Putamen (tissue), 1 donor: Measurements from ENCODE around the gene MYO6.

Experiments
- DNase-seq: peaks from one replicate; pipeline ENCODE4 v3.0.0-alpha.2; 2016; ENCODE audit warnings: low spot score

Gene MYO6

DNA sequence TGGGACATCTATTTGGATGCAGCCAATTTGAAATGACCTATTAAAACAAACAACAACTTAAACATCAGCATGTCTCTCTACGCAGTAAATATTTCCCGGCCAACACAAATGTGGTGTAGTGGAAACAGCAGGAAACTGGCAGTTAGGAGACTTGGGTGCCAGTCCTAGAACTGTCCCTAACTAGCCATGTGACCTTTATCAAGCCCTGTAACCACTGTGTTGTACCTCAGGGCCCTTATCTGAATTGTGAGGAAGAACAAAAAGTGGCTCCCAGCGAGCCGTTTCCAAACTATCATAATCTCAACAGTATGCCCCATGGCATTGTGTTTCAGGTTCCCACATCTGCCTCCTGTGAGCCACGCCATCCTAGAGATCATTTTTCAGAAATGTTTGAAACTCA lies 198.9 kb downstream of the MYO6 start:
- no peak for DNase-seq

DNA sequence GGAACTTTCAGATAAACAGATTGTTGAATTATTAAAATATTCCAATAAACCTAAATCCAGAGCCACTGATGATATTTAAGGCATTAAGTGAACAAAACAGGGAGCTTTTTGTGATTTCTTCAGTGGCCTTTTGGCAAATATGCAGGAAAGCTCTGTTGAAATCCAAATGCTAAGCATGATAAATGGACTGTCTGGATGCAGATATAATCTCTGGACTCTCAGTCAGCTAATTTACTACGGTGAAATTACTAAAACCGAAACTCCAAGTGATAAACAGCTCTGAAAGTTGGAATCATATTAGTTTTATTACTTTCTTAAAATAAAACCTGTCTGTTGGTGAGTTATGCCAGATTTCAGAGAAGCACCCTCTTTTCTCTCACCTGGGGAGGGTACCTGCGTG lies 203.1 kb downstream of the MYO6 start:
- no peak for DNase-seq

DNA sequence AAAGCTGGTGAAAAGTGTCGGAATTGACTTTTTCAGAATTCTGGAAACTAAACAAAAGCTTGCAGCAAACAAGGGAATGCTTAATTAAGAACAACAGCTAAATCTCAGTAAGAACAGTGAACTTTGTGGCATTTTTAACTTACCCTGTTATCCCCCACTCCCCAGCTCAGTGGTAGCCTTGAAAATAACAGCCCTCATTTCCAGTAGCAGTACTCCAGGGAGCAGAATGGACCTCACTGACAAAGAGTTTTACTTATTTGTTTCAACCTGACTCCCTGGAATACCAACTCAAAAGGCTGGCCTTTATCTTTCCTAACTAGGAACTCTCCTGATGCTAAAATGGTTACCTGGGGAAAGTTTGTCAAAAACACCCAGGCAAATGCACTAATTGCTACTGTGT lies 214.5 kb downstream of the MYO6 start:
- no peak for DNase-seq

DNA sequence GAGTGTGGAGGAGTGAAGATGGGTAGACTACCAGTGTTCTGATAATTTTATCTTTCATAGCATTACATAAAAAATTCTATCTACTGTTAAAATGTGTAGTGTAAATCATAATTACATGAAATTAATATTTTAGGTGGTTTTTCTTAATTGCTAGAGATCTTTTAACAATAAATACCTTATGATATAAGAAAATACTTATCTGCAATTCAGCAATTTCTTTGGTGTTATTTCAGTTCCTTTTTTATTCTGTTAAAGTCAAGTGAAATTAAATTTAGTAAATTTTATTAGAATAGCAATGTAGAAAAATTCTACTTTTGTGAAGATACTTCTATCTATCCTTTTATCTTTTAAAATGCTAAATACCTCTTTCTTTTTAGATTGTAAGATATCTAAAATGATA lies 219.1 kb downstream of the MYO6 start:
- no peak for DNase-seq
